DMS153 (cell line): ENCODE results near the gene SIN3B.
A peak's percentile ranks its signal among the peaks of the same experiment; 100 is the strongest.
"Not testable (repeated sequence)": the region's sequence is repeated elsewhere in the genome, so short reads cannot be mapped to it uniquely, and the experiment has no call there.

Experiments used
- DNase-seq: peaks from one replicate; lab custom pipeline; 2025; lab: John Stamatoyannopoulos, UW

The SIN3B gene, protein sequence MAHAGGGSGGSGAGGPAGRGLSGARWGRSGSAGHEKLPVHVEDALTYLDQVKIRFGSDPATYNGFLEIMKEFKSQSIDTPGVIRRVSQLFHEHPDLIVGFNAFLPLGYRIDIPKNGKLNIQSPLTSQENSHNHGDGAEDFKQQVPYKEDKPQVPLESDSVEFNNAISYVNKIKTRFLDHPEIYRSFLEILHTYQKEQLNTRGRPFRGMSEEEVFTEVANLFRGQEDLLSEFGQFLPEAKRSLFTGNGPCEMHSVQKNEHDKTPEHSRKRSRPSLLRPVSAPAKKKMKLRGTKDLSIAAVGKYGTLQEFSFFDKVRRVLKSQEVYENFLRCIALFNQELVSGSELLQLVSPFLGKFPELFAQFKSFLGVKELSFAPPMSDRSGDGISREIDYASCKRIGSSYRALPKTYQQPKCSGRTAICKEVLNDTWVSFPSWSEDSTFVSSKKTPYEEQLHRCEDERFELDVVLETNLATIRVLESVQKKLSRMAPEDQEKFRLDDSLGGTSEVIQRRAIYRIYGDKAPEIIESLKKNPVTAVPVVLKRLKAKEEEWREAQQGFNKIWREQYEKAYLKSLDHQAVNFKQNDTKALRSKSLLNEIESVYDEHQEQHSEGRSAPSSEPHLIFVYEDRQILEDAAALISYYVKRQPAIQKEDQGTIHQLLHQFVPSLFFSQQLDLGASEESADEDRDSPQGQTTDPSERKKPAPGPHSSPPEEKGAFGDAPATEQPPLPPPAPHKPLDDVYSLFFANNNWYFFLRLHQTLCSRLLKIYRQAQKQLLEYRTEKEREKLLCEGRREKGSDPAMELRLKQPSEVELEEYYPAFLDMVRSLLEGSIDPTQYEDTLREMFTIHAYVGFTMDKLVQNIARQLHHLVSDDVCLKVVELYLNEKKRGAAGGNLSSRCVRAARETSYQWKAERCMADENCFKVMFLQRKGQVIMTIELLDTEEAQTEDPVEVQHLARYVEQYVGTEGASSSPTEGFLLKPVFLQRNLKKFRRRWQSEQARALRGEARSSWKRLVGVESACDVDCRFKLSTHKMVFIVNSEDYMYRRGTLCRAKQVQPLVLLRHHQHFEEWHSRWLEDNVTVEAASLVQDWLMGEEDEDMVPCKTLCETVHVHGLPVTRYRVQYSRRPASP

DNA sequence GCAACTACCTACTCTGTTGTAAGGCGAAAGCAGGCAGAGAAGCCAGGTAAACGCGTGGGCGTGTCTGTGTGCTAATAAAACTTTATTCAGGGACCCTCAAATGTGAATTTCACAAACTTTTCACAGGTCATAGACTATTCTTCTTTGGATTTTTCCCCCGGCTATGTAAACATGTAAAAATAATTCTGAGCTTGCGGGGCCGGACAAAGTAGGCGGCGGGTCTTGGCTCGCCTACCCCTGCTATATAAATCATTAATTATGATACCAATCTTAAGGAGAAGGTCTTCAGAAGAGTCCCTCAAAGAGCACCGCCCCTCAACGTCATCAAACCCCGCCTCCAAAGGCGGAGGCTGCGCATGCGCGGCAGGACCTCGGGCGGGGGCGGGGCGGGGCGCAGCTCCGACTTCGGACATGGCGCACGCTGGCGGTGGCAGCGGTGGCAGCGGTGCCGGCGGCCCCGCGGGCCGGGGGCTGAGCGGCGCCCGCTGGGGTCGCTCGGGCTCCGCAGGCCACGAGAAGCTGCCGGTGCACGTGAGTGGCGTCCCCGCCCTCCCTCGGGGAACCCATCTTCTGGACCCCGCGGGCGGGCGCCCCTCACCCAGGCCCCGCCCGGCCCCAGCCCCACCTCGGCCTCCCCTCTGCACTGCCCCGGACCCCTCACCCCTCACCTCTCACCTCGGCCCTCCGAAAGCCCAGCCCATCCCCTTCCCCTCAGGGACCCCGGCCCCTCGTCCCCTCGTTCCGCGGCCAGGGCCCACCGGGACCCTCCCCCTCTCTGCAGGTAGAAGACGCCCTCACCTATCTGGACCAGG is at the start of gene SIN3B:
Gene SIN3B (plus strand): TSS at position 389 of the 812 bp plus-strand sequence. CDS start 23 bp downstream, at position 412.
- DNase-seq = peak; percentile 79

- no peak for DNase-seq
These were observed 49.5 kb upstream of the SIN3B start for GRCh38 chr19:16779539-16780163.

DNA sequence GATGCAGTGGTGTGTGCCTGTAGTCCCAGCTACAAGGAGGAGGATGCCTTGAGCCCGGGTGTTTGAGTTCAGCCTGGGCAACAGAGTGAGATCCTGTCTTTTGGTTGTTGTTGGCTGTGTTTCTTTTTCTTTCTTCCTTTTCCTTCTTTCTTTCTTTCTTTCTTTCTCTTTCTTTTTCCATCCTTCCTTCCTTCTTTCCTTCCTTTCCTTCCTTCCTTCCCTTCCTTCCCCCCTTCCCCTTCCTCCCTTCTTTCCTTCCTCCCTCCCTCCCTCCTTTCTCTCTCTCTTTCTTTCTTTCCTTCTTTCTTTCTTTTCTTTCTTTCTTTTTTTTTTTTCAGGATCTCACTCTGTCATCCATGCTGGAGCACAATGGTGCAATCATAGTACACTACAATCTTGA is 46.5 kb upstream of the SIN3B start:
- no peak for DNase-seq

GRCh38 chr19:16788479-16788878 is 40.7 kb upstream of the SIN3B start:
- DNase-seq = no peak

- no peak for DNase-seq
These were observed 40.0 kb upstream of the SIN3B start for GRCh38 chr19:16789238-16789637.

GRCh38 chr19:16790051-16790450 is 39.1 kb upstream of the SIN3B start:
- no peak for DNase-seq

DNA sequence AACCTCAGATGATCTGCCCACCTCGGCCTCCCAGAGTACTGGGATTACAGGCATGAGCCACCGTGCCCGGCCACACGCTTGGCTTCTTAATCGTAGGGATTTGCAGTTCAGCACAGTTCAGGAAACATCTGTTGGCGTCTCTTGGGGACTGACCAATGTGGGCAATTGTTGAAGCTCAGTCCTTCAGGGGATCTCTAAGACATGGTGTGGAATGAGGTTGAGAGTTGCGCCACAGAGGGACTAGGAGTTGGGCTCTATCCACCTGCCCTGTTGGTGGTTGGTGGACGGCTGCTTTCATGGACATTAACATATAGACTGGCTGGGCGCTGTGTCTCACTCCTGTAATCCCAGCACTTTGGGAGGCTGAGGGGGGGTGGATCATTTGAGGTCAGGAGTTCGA is 37.3 kb upstream of the SIN3B start:
- DNase-seq = no peak

DNA sequence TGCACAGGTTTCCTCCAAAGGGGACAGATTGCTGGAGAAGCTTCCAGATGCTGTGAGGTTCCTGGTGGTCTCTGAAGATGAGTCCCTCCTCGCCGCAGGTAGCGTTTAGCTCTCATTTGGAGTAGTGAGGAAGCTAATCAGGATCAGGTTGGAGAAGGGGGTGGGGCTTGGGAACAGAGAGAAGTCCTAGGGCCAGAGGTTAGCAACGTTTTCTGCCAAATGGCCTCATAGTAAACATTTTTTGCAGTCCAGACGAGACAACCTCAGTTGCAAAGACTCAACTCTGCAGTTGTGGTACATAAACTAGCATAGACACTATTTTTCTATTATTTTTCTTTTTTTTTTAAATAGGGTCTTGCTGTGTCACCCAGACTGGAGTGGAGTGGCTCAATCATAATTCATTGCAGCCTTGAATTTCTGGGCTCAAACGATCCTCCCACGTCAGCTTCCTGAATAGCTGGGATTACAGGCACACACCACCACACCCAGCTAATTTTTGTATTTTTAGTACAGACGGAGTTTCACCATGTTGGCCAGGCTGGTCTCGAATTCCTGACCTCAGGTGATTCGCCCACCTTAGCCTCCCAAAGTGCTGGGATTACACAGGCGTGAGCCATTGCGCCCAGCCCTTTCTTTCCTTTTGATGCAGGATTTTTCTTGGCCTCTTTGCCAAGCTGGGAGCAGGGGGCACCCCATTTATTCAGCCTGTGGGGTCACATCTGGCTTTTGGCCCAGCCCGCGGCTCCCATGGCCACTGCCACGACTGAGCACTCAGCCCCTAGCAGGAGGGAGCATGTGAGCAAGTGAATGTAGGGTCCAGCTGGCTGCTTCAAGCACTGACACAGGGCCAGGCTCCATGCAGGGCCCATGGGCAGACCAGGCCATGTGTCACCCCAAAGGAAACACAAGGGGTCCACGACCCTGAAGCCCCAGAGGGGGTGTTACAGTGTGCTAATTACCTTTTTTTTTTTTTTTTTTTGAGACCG is 34.4 kb upstream of the SIN3B start:
- DNase-seq = no peak

- DNase-seq = no peak
These were observed 33.5 kb upstream of the SIN3B start for GRCh38 chr19:16795731-16796130.

- no peak for DNase-seq
These were observed 31.3 kb upstream of the SIN3B start for GRCh38 chr19:16797876-16798275.

DNA sequence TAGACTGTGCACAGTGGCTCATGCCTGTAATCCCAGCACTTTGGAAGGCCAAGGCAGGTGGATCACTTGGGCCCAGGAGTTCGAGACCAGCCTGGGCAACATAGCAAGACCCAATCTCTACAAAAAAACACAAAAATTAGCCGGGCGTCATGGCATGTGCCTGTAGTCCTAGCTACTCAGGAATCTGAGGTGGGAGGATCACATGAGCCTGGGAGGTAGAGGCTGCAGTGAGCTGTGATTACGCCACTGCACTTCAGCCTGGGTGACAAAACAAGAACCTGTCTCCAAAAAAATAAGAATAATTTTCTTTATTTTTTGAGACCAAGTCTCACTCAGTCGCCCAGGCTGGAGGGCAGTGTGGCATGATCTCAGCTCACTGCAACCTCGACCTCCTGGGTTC is 30.9 kb upstream of the SIN3B start:
- DNase-seq = not testable (repeated sequence)

- DNase-seq = no peak
These were observed 29.5 kb upstream of the SIN3B start for GRCh38 chr19:16799740-16800139.

DNA sequence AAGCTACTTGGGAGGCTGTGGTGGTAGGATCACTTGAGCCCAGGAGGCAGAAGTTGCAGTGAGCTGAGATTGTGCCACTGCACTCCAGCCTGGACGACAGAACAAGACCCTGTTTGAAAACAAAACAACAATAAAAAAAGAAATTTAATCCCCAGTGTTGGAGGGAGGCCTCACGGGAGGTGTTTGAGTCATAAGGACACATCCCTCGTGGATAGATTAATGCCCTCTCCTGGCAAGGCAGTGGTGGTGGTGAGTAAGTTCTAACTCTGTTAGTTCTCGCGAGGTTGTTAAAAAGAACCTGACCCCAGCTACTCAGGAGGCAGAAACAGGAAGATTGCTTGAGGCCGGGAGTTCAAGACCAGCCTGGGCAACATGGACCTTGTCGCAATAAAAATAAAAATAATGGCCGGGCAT is 27.6 kb upstream of the SIN3B start:
- no peak for DNase-seq

DNA sequence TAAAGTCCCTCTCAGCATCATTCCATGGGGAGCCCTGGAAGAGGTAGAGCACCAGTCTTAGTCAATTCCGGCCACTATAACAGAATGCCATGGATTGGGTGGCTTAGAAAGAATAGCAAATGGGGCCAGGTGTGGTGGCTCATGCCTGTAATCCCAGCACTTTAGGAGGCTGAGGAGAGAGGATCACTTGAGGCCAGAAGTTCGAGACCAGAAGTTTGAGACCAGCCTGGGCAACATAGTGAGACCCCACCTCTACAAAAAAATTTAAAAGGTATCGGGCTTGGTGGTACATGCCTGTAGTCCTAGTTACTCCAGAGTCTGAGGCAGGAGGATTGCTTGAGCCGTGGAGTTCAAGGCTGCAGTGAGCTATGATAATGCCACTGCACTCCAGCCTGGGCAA is 25.0 kb upstream of the SIN3B start:
- DNase-seq = no peak

DNA sequence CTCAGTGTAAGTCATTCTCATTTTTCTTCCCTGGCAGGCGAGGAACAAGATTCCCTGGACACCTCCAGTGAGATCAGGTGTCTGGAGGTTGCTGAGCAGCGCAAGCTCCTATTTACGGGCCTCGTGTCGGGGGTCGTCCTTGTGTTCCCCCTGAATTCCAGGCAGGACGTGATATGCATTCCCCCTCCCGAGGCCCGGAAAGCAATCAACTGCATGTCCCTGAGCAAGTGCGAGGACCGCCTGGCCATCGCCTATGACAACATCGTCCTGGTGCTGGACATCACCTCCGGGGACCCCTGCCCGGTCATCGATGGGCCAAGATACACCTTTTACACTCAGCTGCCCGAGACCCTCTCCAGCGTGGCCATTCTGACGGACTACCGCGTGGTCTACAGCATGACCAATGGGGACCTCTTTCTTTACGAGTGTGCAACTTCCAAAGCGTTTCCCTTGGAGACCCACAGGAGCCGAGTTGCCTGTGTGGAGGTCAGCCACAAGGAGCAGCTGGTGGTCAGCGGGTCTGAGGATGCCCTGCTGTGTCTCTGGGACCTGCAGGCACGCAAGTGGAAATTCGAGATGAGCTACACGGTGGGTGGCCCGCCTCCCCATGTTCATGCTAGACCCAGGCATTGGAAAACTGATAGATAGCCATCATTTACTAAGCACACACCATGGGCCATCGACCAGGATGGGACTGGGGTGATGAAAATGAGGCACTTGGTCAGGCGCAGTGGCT is 21.5 kb upstream of the SIN3B start:
- DNase-seq = no peak

DNA sequence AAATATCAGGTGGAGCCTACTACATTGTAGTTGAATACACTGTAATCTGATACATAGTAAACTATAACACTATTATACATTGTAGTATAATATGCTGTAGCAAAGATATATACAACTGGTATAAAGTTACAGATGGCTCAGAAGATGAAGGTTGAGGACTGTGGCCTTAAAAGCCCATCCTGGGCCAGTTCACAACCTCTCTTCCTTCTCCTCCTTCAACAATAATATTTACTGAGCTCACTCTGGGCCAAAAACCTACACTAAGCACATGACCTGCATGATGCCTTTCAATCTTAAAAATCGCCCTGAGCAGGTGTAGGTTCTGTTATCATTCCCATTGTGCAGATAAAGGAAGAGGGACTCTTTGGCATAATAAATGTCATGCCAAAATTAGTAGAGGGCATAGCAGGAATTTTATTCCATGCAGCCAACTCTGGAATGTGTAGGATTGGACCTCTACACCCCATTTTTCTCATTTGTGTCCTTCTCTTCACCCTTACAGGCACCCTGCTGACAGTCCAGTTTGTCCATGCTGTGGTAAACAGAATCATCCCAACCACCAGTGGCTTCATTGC is 14.6 kb upstream of the SIN3B start:
- no peak for DNase-seq

- no peak for DNase-seq
These were observed 9.1 kb upstream of the SIN3B start for GRCh38 chr19:16820056-16820455.

- DNase-seq = no peak
These were observed 8.1 kb upstream of the SIN3B start for GRCh38 chr19:16821081-16821480.

DNA sequence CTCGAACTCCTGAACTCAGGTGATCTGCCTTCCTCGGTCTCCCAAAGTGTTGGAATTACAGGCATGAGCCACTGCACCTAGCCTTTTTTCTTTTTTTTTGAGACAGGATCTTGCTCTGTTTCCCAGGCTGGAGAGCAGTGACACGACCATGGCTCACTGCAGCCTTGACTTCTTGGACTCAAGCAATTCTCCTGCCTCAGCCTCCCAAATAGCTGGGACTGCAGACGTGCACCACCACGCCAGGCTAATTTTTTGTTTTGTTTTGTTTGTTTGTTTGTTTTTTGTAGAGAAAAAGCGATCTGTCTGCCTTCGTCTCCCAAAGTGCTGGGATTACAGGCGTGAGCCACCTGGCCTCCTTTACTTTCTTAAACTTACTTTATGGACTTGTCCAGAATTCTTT is 6.5 kb upstream of the SIN3B start:
- DNase-seq = no peak
